Small intestine (tissue), 16 donors: ENCODE data around the gene TBCA. TPM values are rescaled to one million over a fixed set of nuclear protein-coding genes. Genes with fewer than 3 reads are reported as not detected.

Source experiments
- DNase-seq, 2 donors: peaks; one replicate each; pipeline versions ENCODE4 v3.0.0 to v3.0.0-alpha.2; 2013
- FAIRE-seq: peaks from 2 replicates; lab custom pipeline; 2012; peaks lifted over from hg19 to GRCh38; lab: Jason Lieb, UNC
- H3K27ac ChIP-seq, 3 donors: one replicate each; pipeline ENCODE4 v1.5.1; 2013; ENCODE audit warnings: low read length in 2 of 3, mild to moderate bottlenecking in 2 of 3, control low read depth in 1 of 3, inconsistent platforms in 1 of 3, low read depth in 1 of 3, moderate library complexity in 1 of 3
- H3K27me3 ChIP-seq, 3 donors: one replicate each; pipeline ENCODE4 v1.6.1; 2013; ENCODE audit warnings: low read length in 3 of 3, inconsistent platforms in 1 of 3; ENCODE audit not compliant: control insufficient read depth in 3 of 3, insufficient read depth in 3 of 3
- H3K36me3 ChIP-seq, 3 donors: one replicate each; pipeline ENCODE4 v1.6.1; 2013; ENCODE audit warnings: low read length in 3 of 3, inconsistent platforms in 1 of 3, low read depth in 1 of 3, mild to moderate bottlenecking in 1 of 3, moderate library complexity in 1 of 3; ENCODE audit not compliant: control insufficient read depth in 3 of 3, insufficient read depth in 2 of 3
- H3K4me1 ChIP-seq, 3 donors: one replicate each; pipeline ENCODE4 v1.6.1; 2013; ENCODE audit warnings: low read length in 2 of 3, inconsistent platforms in 1 of 3, low read depth in 1 of 3, mild to moderate bottlenecking in 1 of 3, moderate library complexity in 1 of 3; ENCODE audit not compliant: control insufficient read depth in 3 of 3, insufficient read depth in 2 of 3
- H3K4me3 ChIP-seq, 3 donors: one replicate each; pipeline ENCODE4 v1.5.1; 2013; ENCODE audit warnings: low read length in 3 of 3, control low read depth in 1 of 3, inconsistent platforms in 1 of 3, low read depth in 1 of 3, mild to moderate bottlenecking in 1 of 3, moderate library complexity in 1 of 3
- H3K9me3 ChIP-seq, 2 donors: one replicate each; pipeline ENCODE4 v1.6.1; 2013; ENCODE audit warnings: low read depth in 1 of 2, low read length in 1 of 2; ENCODE audit not compliant: control insufficient read depth in 2 of 2, insufficient read depth in 1 of 2
- WGBS, 3 donors: extraction: QIAGEN DNeasy Blood & Tissue Kit; methylation state at CpG; one replicate each; pipeline ENCODE4 v1.1.7; 2013; 5-methylcytosine and 5-hydroxymethylcytosine counted together
- long read RNA-seq, 10 donors: transcript quantifications; one replicate each; lab custom pipeline, GENCODE V29; 2026
- polyA plus RNA-seq, 4 donors: library from polyadenylated mRNA; stranded (reverse) in 3 of 4; unstranded in 1 of 4; fragments of 200-250 nt in 3 of 4; fragments of 120-200 nt in 1 of 4; gene quantifications; one replicate each; pipeline versions ENCODE4 v1.2.1 to v1.2.3, GENCODE V29; 2013
- donor health status: healthy with polysubstance abuse.
- donor health status: control.
- donor health status: control.
- donor health status: Bipolar disorder and iron deficiency.
- donor health status: healthy.

Gene TBCA
- polyA plus RNA-seq, result 100 to 1,000 TPM; 177 to 223 (median 208) TPM
- long read RNA-seq, donor 1, transcript TBCA-205 (3 exons, 717 nt), result minor isoform, 21 of 381 reads
- long read RNA-seq, donor 1, transcript TBCA-202 (4 exons, 683 nt), result major isoform, 274 of 381 reads
- long read RNA-seq, donor 1, transcript TBCA-201 (3 exons, 2,301 nt), result minor isoform, 34 of 381 reads
- long read RNA-seq, donor 1, partial matches to known transcripts, result 32 of 381 reads
- long read RNA-seq, donor 1, other reads (novel, unspliced or antisense), result 17 of 381 reads
- long read RNA-seq, donor 2, transcript TBCA-205 (3 exons, 717 nt), result minor isoform, 5 of 86 reads
- long read RNA-seq, donor 2, transcript TBCA-202 (4 exons, 683 nt), result major isoform, 79 of 86 reads
- long read RNA-seq, donor 2, partial matches to known transcripts, result 0 of 86 reads
- long read RNA-seq, donor 2, other reads (novel, unspliced or antisense), result 0 of 86 reads
- long read RNA-seq, donor 3, transcript TBCA-201 (3 exons, 2,301 nt), result minor isoform, 12 of 175 reads
- long read RNA-seq, donor 3, transcript TBCA-205 (3 exons, 717 nt), result minor isoform, 13 of 175 reads
- long read RNA-seq, donor 3, transcript TBCA-202 (4 exons, 683 nt), result major isoform, 137 of 175 reads
- long read RNA-seq, donor 3, partial matches to known transcripts, result 12 of 175 reads
- long read RNA-seq, donor 3, other reads (novel, unspliced or antisense), result 0 of 175 reads
- long read RNA-seq, donor 4, partial matches to known transcripts, result 0 of 3 reads
- long read RNA-seq, donor 4, other reads (novel, unspliced or antisense), result 0 of 3 reads
- long read RNA-seq, donor 5, transcript TBCA-205 (3 exons, 717 nt), result minor isoform, 6 of 48 reads
- long read RNA-seq, donor 5, transcript TBCA-202 (4 exons, 683 nt), result major isoform, 38 of 48 reads
- long read RNA-seq, donor 5, partial matches to known transcripts, result 0 of 48 reads
- long read RNA-seq, donor 5, other reads (novel, unspliced or antisense), result 0 of 48 reads
- long read RNA-seq, donor 6, transcript TBCA-202 (4 exons, 683 nt), result major isoform, 107 of 128 reads
- long read RNA-seq, donor 6, transcript TBCA-201 (3 exons, 2,301 nt), result minor isoform, 13 of 128 reads
- long read RNA-seq, donor 6, transcript TBCA-205 (3 exons, 717 nt), result minor isoform, 6 of 128 reads
- long read RNA-seq, donor 6, partial matches to known transcripts, result 0 of 128 reads
- long read RNA-seq, donor 6, other reads (novel, unspliced or antisense), result 0 of 128 reads
- long read RNA-seq, donor 7, transcript TBCA-202 (4 exons, 683 nt), result major isoform, 243 of 267 reads
- long read RNA-seq, donor 7, transcript TBCA-201 (3 exons, 2,301 nt), result minor isoform, 10 of 267 reads
- long read RNA-seq, donor 7, transcript TBCA-205 (3 exons, 717 nt), result minor isoform, 8 of 267 reads
- long read RNA-seq, donor 7, partial matches to known transcripts, result 5 of 267 reads
- long read RNA-seq, donor 7, other reads (novel, unspliced or antisense), result 0 of 267 reads
- long read RNA-seq, donor 8, transcript TBCA-202 (4 exons, 683 nt), result major isoform, 16 of 17 reads
- long read RNA-seq, donor 8, partial matches to known transcripts, result 0 of 17 reads
- long read RNA-seq, donor 8, other reads (novel, unspliced or antisense), result 0 of 17 reads
- long read RNA-seq, donor 9, transcript TBCA-202 (4 exons, 683 nt), result major isoform, 32 of 36 reads
- long read RNA-seq, donor 9, partial matches to known transcripts, result 0 of 36 reads
- long read RNA-seq, donor 9, other reads (novel, unspliced or antisense), result 0 of 36 reads
- long read RNA-seq, donor 10, transcript TBCA-205 (3 exons, 717 nt), result minor isoform, 13 of 226 reads
- long read RNA-seq, donor 10, transcript TBCA-202 (4 exons, 683 nt), result major isoform, 152 of 226 reads
- long read RNA-seq, donor 10, transcript TBCA-201 (3 exons, 2,301 nt), result minor isoform, 25 of 226 reads
- long read RNA-seq, donor 10, partial matches to known transcripts, result 13 of 226 reads
- long read RNA-seq, donor 10, other reads (novel, unspliced or antisense), result 21 of 226 reads

- Histone ChIP-seq H3K27me3 (no peaks in the 10 kb centered on the region), H3K9me3 (no peaks in the 10 kb centered on the region), H3K4me1 (peaks cover 0 to 12% (median 9%) of the 10 kb centered on the region in 3 donors), H3K36me3 (no peaks in the 10 kb centered on the region), H3K27ac (peak within 1 kb of the TSS; percentile 90 to 100 (median 98)), H3K4me3 (peak within 1 kb of the TSS; percentile 72 to 88 (median 74))
- DNase-seq (peak; percentile 87 to 97), FAIRE-seq (no peak)
- WGBS, 3 donors, result 0% methylated on average over 66 to 89 of the region's 89 CpGs
These were observed at the start of gene TBCA for GRCh38 chr5:77775790-77776553. Gene TBCA, minus strand, starts transcription at chr5:77776339. Its CDS starts 82 bp downstream, at chr5:77776257.

GRCh38 chr5:77824981-77825380, 48.8 kb upstream of the TBCA start:
- Histone ChIP-seq H3K27me3 (no peaks in the 10 kb centered on the region), H3K4me1 (no peaks in the 10 kb centered on the region), H3K9me3 (no peaks in the 10 kb centered on the region), H3K4me3 (no peak overlapping the region), H3K36me3 (no peaks in the 10 kb centered on the region), H3K27ac (no peak overlapping the region)
- no peak for DNase-seq
- no peak for FAIRE-seq
- WGBS, 3 donors, result 88 to 91% (median 91%) methylated on average over 2 of the region's 2 CpGs

- Histone ChIP-seq H3K36me3 (no peaks in the 10 kb centered on the region), H3K9me3 (no peaks in the 10 kb centered on the region), H3K4me3 (no peak overlapping the region), H3K4me1 (no peaks in the 10 kb centered on the region), H3K27ac (no peak overlapping the region), H3K27me3 (peaks cover 0 to 3% (median 0%) of the 10 kb centered on the region in 3 donors)
- WGBS, 3 donors, result 18 to 26% (median 22%) methylated on average over 2 of the region's 2 CpGs
- FAIRE-seq (no peak), DNase-seq (no peak)
These were observed 40.5 kb upstream of the TBCA start for GRCh38 chr5:77816686-77817085.

GRCh38 chr5:77812926-77813589, 36.9 kb upstream of the TBCA start:
- peaks cover 0 to 3% (median 0%) of the 10 kb centered on the region in 3 donors for H3K27me3 ChIP-seq
- 70 to 89% (median 73%) methylated on average over 3 of the region's 3 CpGs for WGBS, 3 donors
- no peak for DNase-seq
- H3K9me3 ChIP-seq, result peaks cover 0 to 7% of the 10 kb centered on the region in 2 donors
- H3K36me3 ChIP-seq, result no peaks in the 10 kb centered on the region
- no peaks in the 10 kb centered on the region for H3K4me1 ChIP-seq
- H3K27ac ChIP-seq, result no peak overlapping the region
- H3K4me3 ChIP-seq, result no peak overlapping the region
- FAIRE-seq, result no peak

GRCh38 chr5:77806213-77806843, 30.2 kb upstream of the TBCA start:
- Histone ChIP-seq H3K9me3 (peaks cover 0 to 7% of the 10 kb centered on the region in 2 donors), H3K36me3 (no peaks in the 10 kb centered on the region), H3K4me1 (no peaks in the 10 kb centered on the region), H3K4me3 (no peak overlapping the region), H3K27me3 (peaks cover 0 to 1% (median 0%) of the 10 kb centered on the region in 3 donors), H3K27ac (no peak overlapping the region)
- DNase-seq, result peak in 1 of 2 donors; percentile 19
- FAIRE-seq, result peak; percentile 26
- WGBS, 3 donors, result 11 to 90% (median 45%) methylated on average over 1 of the region's 1 CpG

- no peaks in the 10 kb centered on the region for H3K4me1 ChIP-seq
- 46 to 71% (median 47%) methylated on average over 1 of the region's 1 CpG for WGBS, 3 donors
These were observed 22.3 kb upstream of the TBCA start for GRCh38 chr5:77798456-77798855.

More at GRCh38 chr5:77798456-77798855, 22.3 kb upstream of the TBCA start:
- H3K9me3 ChIP-seq, result no peaks in the 10 kb centered on the region
- H3K27me3 ChIP-seq, result no peaks in the 10 kb centered on the region
- no peak overlapping the region for H3K27ac ChIP-seq
- DNase-seq (no peak), FAIRE-seq (no peak)
- no peak overlapping the region for H3K4me3 ChIP-seq
- H3K36me3 ChIP-seq, result no peaks in the 10 kb centered on the region
